H1 (cell line): ENCODE measurements around the gene IL1RAP. TPM values are rescaled to one million over a fixed set of nuclear protein-coding genes. Genes with fewer than 3 reads are reported as not detected.
A peak's percentile ranks its signal among the peaks of the same experiment; 100 is the strongest.

Experiments
- CTCF ChIA-PET: fragments of 300-600 bp; sonication (Branson Sonifier 250); formaldehyde crosslinking; loops from one replicate; lab custom pipeline; 2021; ENCODE audit not compliant: partially characterized antibody; lab: Charles Lee
- POLR2A ChIA-PET: fragments of 300-600 bp; sonication (Branson Sonifier 250); formaldehyde crosslinking; loops from one replicate; lab custom pipeline; 2021; ENCODE audit warnings: inconsistent platforms; ENCODE audit not compliant: partially characterized antibody; lab: Charles Lee
- DNase-seq, 2 experiments: peaks; one replicate each; pipeline versions ENCODE4 v3.0.0 to v3.0.0-alpha.2; 2010 to 2022; ENCODE audit warnings: low spot score in 2 of 2, low read depth in 1 of 2, mixed read lengths in 1 of 2
- FAIRE-seq: peaks from 2 replicates; lab custom pipeline; 2011; peaks lifted over from hg19 to GRCh38; lab: Jason Lieb, UNC
- H2AFZ ChIP-seq: 2 replicates; pipeline ENCODE4 v1.8.1; 2012; ENCODE audit warnings: low read length, inconsistent platforms
- H2AK5ac ChIP-seq: 2 replicates; pipeline ENCODE4 v1.6.1; 2013; ENCODE audit warnings: low read depth, low read length
- H2BK120ac ChIP-seq: replicated peaks from 2 replicates; pipeline ENCODE3; 2013; ENCODE audit warnings: low read depth, low read length, inconsistent platforms
- H2BK12ac ChIP-seq: 2 replicates; pipeline ENCODE4 v1.6.1; 2013; ENCODE audit warnings: low read depth, low read length
- H2BK15ac ChIP-seq: 2 replicates; pipeline ENCODE4 v1.6.1; 2013; ENCODE audit warnings: low read length
- H2BK20ac ChIP-seq: 2 replicates; pipeline ENCODE4 v1.6.1; 2013; ENCODE audit warnings: low read length
- H2BK5ac ChIP-seq: 2 replicates; pipeline ENCODE4 v1.6.1; 2013; ENCODE audit warnings: low read depth, low read length
- H3K14ac ChIP-seq: 2 replicates; pipeline ENCODE4 v1.6.1; 2013; ENCODE audit warnings: inconsistent platforms; ENCODE audit not compliant: insufficient read length
- H3K18ac ChIP-seq: 2 replicates; pipeline ENCODE4 v1.6.1; 2013; ENCODE audit warnings: low read length; ENCODE audit errors: extremely low read depth
- H3K23ac ChIP-seq: 2 replicates; pipeline ENCODE4 v1.6.1; 2013; ENCODE audit warnings: inconsistent platforms; ENCODE audit not compliant: insufficient read length
- H3K23me2 ChIP-seq: 2 replicates; pipeline ENCODE4 v1.6.1; 2013; ENCODE audit warnings: low read depth, low read length
- H3K27ac ChIP-seq: 2 replicates; pipeline ENCODE4 v1.6.1; 2011; ENCODE audit warnings: low read depth, low read length, inconsistent platforms
- H3K27me3 ChIP-seq, 4 experiments: replicated peaks in 1 of 4; 1 replicate in 1 of 4; 2 replicates in 3 of 4; pipeline versions ENCODE4 v1.6.1 to v1.8.1; 2011 to 2013; ENCODE audit warnings: low read length in 3 of 4, mild to moderate bottlenecking in 3 of 4, inconsistent platforms in 2 of 4, mixed read lengths in 2 of 4, moderate library complexity in 1 of 4; ENCODE audit not compliant: control insufficient read depth in 3 of 4, insufficient read depth in 3 of 4; ENCODE audit errors: extremely low read depth in 1 of 4
- H3K36me3 ChIP-seq, 4 experiments: 2 replicates each; pipeline versions ENCODE4 v1.6.1 to v1.8.1; 2011 to 2013; ENCODE audit warnings: mild to moderate bottlenecking in 4 of 4, low read length in 3 of 4, moderate library complexity in 2 of 4, control low read depth in 1 of 4, inconsistent platforms in 1 of 4; ENCODE audit not compliant: insufficient read depth in 4 of 4, control insufficient read depth in 2 of 4
- H3K4ac ChIP-seq: replicated peaks from 2 replicates; pipeline ENCODE3; 2013; ENCODE audit warnings: low read length, low read depth, mixed read lengths, inconsistent platforms; ENCODE audit not compliant: insufficient read length
- H3K4me1 ChIP-seq, 4 experiments: replicated peaks in 1 of 4; 1 replicate in 1 of 4; 2 replicates in 3 of 4; pipeline versions ENCODE4 v1.6.1 to v1.8.1; 2011 to 2013; ENCODE audit warnings: low read length in 3 of 4, inconsistent platforms in 2 of 4, mixed read lengths in 1 of 4; ENCODE audit not compliant: insufficient read depth in 4 of 4, control insufficient read depth in 3 of 4
- H3K4me2 ChIP-seq, 2 experiments: 2 replicates each; pipeline versions ENCODE4 v1.6.1 to v1.8.1; 2011 to 2013; ENCODE audit warnings: low read depth in 2 of 2, low read length in 2 of 2, control low read depth in 1 of 2, inconsistent platforms in 1 of 2, mild to moderate bottlenecking in 1 of 2; ENCODE audit not compliant: insufficient read depth in 1 of 2
- H3K4me3 ChIP-seq, 4 experiments: fragments of 200-600, 300-600 bp in 1 of 4; sonication (generic), shearing (Covaris generic), sonication (Bioruptor Twin) in 1 of 4; 2 replicates each; pipeline versions ENCODE4 v1.5.1 to v1.8.1; 2011 to 2016; ENCODE audit warnings: low read length in 4 of 4, low read depth in 3 of 4, control low read depth in 2 of 4, inconsistent platforms in 2 of 4, mild to moderate bottlenecking in 2 of 4, mixed read lengths in 1 of 4, moderate library complexity in 1 of 4; ENCODE audit not compliant: insufficient read depth in 2 of 4; ENCODE audit errors: extremely low read depth in 1 of 4
- H3K56ac ChIP-seq: replicated peaks from 2 replicates; pipeline ENCODE3; 2013; ENCODE audit warnings: low read depth, mild to moderate bottlenecking, mixed read lengths, low read length, inconsistent platforms; ENCODE audit not compliant: insufficient read length
- H3K79me1 ChIP-seq: 2 replicates; pipeline ENCODE4 v1.6.1; 2013; ENCODE audit warnings: low read depth, low read length, control low read depth
- H3K79me2 ChIP-seq, 2 experiments: 2 replicates each; pipeline versions ENCODE4 v1.6.1 to v1.8.1; 2012 to 2013; ENCODE audit warnings: low read length in 2 of 2, mild to moderate bottlenecking in 2 of 2, inconsistent platforms in 1 of 2; ENCODE audit not compliant: insufficient read depth in 2 of 2, control insufficient read depth in 1 of 2
- H3K9ac ChIP-seq, 4 experiments: replicated peaks in 1 of 4; 1 replicate in 1 of 4; 2 replicates in 3 of 4; pipeline versions ENCODE4 v1.6.1 to v1.8.1; 2011 to 2013; ENCODE audit warnings: low read depth in 3 of 4, low read length in 3 of 4, control low read depth in 2 of 4, mild to moderate bottlenecking in 2 of 4, moderate library complexity in 2 of 4, inconsistent platforms in 1 of 4; ENCODE audit errors: extremely low read depth in 1 of 4
- H3K9me3 ChIP-seq, 2 experiments: 2 replicates each; pipeline versions ENCODE4 v1.6.1 to v1.8.1; 2012 to 2013; ENCODE audit warnings: mild to moderate bottlenecking in 2 of 2, moderate library complexity in 2 of 2, control low read depth in 1 of 2, inconsistent platforms in 1 of 2, low read depth in 1 of 2, low read length in 1 of 2, mixed read lengths in 1 of 2; ENCODE audit not compliant: insufficient read depth in 2 of 2
- H4K20me1 ChIP-seq, 2 experiments: replicated peaks in 1 of 2; 2 replicates each; pipeline versions ENCODE3 to v1.8.1; 2011 to 2013; ENCODE audit warnings: inconsistent platforms in 2 of 2, low read length in 2 of 2, mild to moderate bottlenecking in 1 of 2; ENCODE audit not compliant: insufficient read depth in 2 of 2, control insufficient read depth in 1 of 2
- H4K5ac ChIP-seq: 2 replicates; pipeline ENCODE4 v1.6.1; 2013; ENCODE audit warnings: low read length, low read depth, mixed read lengths, inconsistent platforms; ENCODE audit not compliant: insufficient read length
- H4K8ac ChIP-seq: 2 replicates; pipeline ENCODE4 v1.8.0; 2013; ENCODE audit warnings: mild to moderate bottlenecking, moderate library complexity, low read length, inconsistent platforms; ENCODE audit not compliant: insufficient read depth; ENCODE audit errors: extremely low read depth
- H4K91ac ChIP-seq: replicated peaks from 2 replicates; pipeline ENCODE3; 2013; ENCODE audit warnings: low read length, mixed read lengths, inconsistent platforms; ENCODE audit not compliant: insufficient read length
- FOSL1 ChIP-seq: IDR thresholded peaks from 2 replicates; pipeline ENCODE4 v1.6.1; 2011; ENCODE audit warnings: mild to moderate bottlenecking, low read depth, low read length, moderate library complexity; ENCODE audit not compliant: insufficient read depth
- JUN ChIP-seq: IDR thresholded peaks from 2 replicates; pipeline ENCODE4 v1.6.1; 2011; ENCODE audit warnings: low read depth, mild to moderate bottlenecking, improper control_type of control experiment, low read length
- JUND ChIP-seq: IDR thresholded peaks from 2 replicates; pipeline ENCODE4 v1.6.1; 2011; ENCODE audit warnings: mild to moderate bottlenecking, improper control_type of control experiment, low read length
- KDM4A ChIP-seq: IDR thresholded peaks from one replicate; pipeline ENCODE4 v1.7.1; 2012; ENCODE audit warnings: low read depth, mild to moderate bottlenecking, moderate library complexity, low read length, inconsistent platforms; ENCODE audit not compliant: severe bottlenecking
- KDM5A ChIP-seq: fragments of 200-600 bp; IDR thresholded peaks from 2 replicates; pipeline ENCODE4 v1.7.1; 2012; ENCODE audit warnings: mild to moderate bottlenecking, low read length, inconsistent platforms, mixed read lengths
- NRF1 ChIP-seq: IDR thresholded peaks from 2 replicates; pipeline ENCODE4 v1.6.1; 2011; ENCODE audit warnings: mild to moderate bottlenecking, low read depth, low read length, improper control_type of control experiment
- PHF8 ChIP-seq: fragments of 200-600 bp; sonication (generic); conservative IDR thresholded peaks from 2 replicates; pipeline ENCODE4 v1.7.1; 2012; ENCODE audit warnings: low read depth, mild to moderate bottlenecking, inconsistent platforms, low read length, moderate library complexity
- POU5F1 ChIP-seq: IDR thresholded peaks from 2 replicates; pipeline ENCODE4 v1.6.1; 2011; ENCODE audit warnings: low read depth, mild to moderate bottlenecking, low read length, moderate library complexity
- RAD21 ChIP-seq, 2 experiments: IDR thresholded peaks in 1 of 2; conservative IDR thresholded peaks in 1 of 2; 2 replicates each; pipeline ENCODE4 v1.6.1; 2011; ENCODE audit warnings: low read depth in 2 of 2, low read length in 2 of 2, improper control_type of control experiment in 1 of 2, inconsistent platforms in 1 of 2, mild to moderate bottlenecking in 1 of 2, moderate library complexity in 1 of 2
- RBBP5 ChIP-seq: IDR thresholded peaks from 2 replicates; pipeline ENCODE4 v1.7.1; 2012; ENCODE audit warnings: low read depth, mild to moderate bottlenecking, inconsistent platforms, low read length, moderate library complexity, borderline replicate concordance
- SP1 ChIP-seq: IDR thresholded peaks from 2 replicates; pipeline ENCODE4 v1.6.1; 2011; ENCODE audit warnings: low read depth, low read length
- TAF1 ChIP-seq: IDR thresholded peaks from 2 replicates; pipeline ENCODE4 v1.6.1; 2011; ENCODE audit warnings: mild to moderate bottlenecking, low read depth, low read length
- TAF7 ChIP-seq: optimal IDR thresholded peaks from 2 replicates; pipeline ENCODE3; 2011; ENCODE audit warnings: low read depth, mild to moderate bottlenecking, inconsistent platforms, low read length, moderate library complexity, borderline replicate concordance
- TBP ChIP-seq: IDR thresholded peaks from 2 replicates; pipeline ENCODE4 v1.6.1; 2011; ENCODE audit warnings: low read depth, low read length, improper control_type of control experiment
- YY1 ChIP-seq: IDR thresholded peaks from 2 replicates; pipeline ENCODE4 v1.6.1; 2011; ENCODE audit warnings: low read depth, mild to moderate bottlenecking, low read length
- WGBS, 2 experiments: shearing (Covaris generic) in 1 of 2; methylation state at CpG; one replicate each; pipeline versions ENCODE4 v1.1.6 to v1.1.7; 2013 to 2015; ENCODE audit warnings: low lambda C conversion rate in 2 of 2, mixed read lengths in 2 of 2, inconsistent platforms in 1 of 2, low coverage in 1 of 2, missing lambda C conversion rate in 1 of 2; ENCODE audit not compliant: insufficient replicate concordance in 2 of 2, insufficient coverage in 1 of 2, insufficient read length in 1 of 2; ENCODE audit errors: extremely low coverage in 1 of 2, missing lambda C conversion rate in 1 of 2; 5-methylcytosine and 5-hydroxymethylcytosine counted together
- polyA plus RNA-seq, 7 experiments: library from polyadenylated mRNA; depleted of rRNA in 3 of 7; stranded (reverse) in 5 of 7; unstranded in 2 of 7; fragments of >200 nt in 5 of 7; fragments of 200-250 nt in 2 of 7; gene quantifications; 1 replicate in 5 of 7; 2 replicates in 1 of 7; 4 replicates in 1 of 7; pipeline versions ENCODE4 v1.2.1 to v1.2.3, GENCODE V29; 2011 to 2013; ENCODE audit warnings: missing spikeins in 2 of 7, mixed read lengths in 2 of 7
- total RNA-seq: library from RNA; stranded (reverse); fragmentation: NEBNext Ultra II Directional; extraction: Animal tissue kit (Norgen Biotek cat#: 25700); gene quantifications from 2 replicates; pipeline ENCODE4 v1.2.1, GENCODE V29; 2021

The IL1RAP gene
- total and polyA plus RNA-seq, 2 of the 8 experiments (the other 6 are each of a cell fraction or from before 2014, with no cell fraction given) = 2.4 to 3.9 TPM

GRCh38 chr3:190499122-190499521 is 14.8 kb upstream of the IL1RAP start:
- H4K5ac ChIP-seq = no peak overlapping the region
- H3K79me1 ChIP-seq = no peaks in the 10 kb centered on the region
- H2BK120ac ChIP-seq = no peak overlapping the region
- FAIRE-seq (no peak), DNase-seq (no peak)
- H3K27ac ChIP-seq = no peak overlapping the region
- no peak overlapping the region for H2BK12ac ChIP-seq
- H3K9ac ChIP-seq = no peak overlapping the region
- H3K9me3 ChIP-seq = no peaks in the 10 kb centered on the region
- no peak overlapping the region for H3K23ac ChIP-seq
- ChIA-PET POLR2A (no interaction called here), CTCF (interaction anchor here (1.2 to 1.6 kb wide), 4 partner anchors 8 to 17 kb away, joined by 3 to 4 read pairs (median 4); partner anchors contain the start of gene IL1RAP)
- no peak overlapping the region for H2BK5ac ChIP-seq
- H2AFZ ChIP-seq = peak overlapping the region; percentile 88; the same call in 1 of the 2 replicates
- no peak overlapping the region for H3K18ac ChIP-seq
- no peak overlapping the region for H2BK15ac ChIP-seq
- H4K8ac ChIP-seq = no peak overlapping the region
- H3K14ac ChIP-seq = no peak overlapping the region
- no peaks in the 10 kb centered on the region for H3K4me1 ChIP-seq
- no peak overlapping the region for H3K4me2 ChIP-seq
- H3K79me2 ChIP-seq = no peaks in the 10 kb centered on the region
- H2AK5ac ChIP-seq = no peak overlapping the region
- H3K27me3 ChIP-seq = no peaks in the 10 kb centered on the region
- no peak overlapping the region for H3K56ac ChIP-seq
- H3K4ac ChIP-seq = no peak overlapping the region
- no peaks in the 10 kb centered on the region for H3K36me3 ChIP-seq
- H3K4me3 ChIP-seq = no peak overlapping the region
- 56% methylated on average over 2 of the region's 2 CpGs; no CpG with 5 or more reads in 1 of the 2 experiments for WGBS, 2 experiments
- H4K91ac ChIP-seq = no peak overlapping the region
- H2BK20ac ChIP-seq = no peak overlapping the region
- H3K23me2 ChIP-seq = no peaks in the 10 kb centered on the region; the same call in 1 of the 2 replicates
- H4K20me1 ChIP-seq = no peaks in the 10 kb centered on the region
- TF ChIP-seq JUND (no peak), FOSL1 (no peak), POU5F1 (no peak), RAD21 (IDR thresholded peaks at IDR 0.05 in 1 of 2, conservative IDR thresholded peaks at IDR 0.05 in 1 of 2; ENCODE audit: low read depth in 2 of 2, low read length in 2 of 2) (no peak), PHF8 (no peak), NRF1 (no peak), TBP (no peak), KDM5A (no peak), TAF7 (no peak), RBBP5 (no peak), KDM4A (no peak), SP1 (no peak), YY1 (no peak), JUN (no peak), TAF1 (no peak)
